Upper lobe of left lung (tissue), 6 donors: ENCODE data around the gene PACS1. TPM values are rescaled to one million over a fixed set of nuclear protein-coding genes. Genes with fewer than 3 reads are reported as not detected.
A peak's percentile ranks its signal among the peaks of the same experiment; 100 is the strongest.
"Not testable (repeated sequence)": the region's sequence is repeated elsewhere in the genome, so short reads cannot be mapped to it uniquely, and the experiment has no call there.

Experiments used
- ATAC-seq, 2 donors: fragments of 200-7000 bp; cut with Tn5 transposase; one replicate each; pipeline ENCODE4 v1.9.1; 2022; ENCODE audit warnings: mild to moderate bottlenecking in 2 of 2, moderate library complexity in 2 of 2; ENCODE audit not compliant: low FRiP score in 2 of 2
- DNase-seq, 2 donors: peaks; one replicate each; pipeline ENCODE4 v3.0.0-alpha.2; 2019 to 2020
- H3K27ac ChIP-seq, 4 donors: fragments of 200-600 bp; sonication (generic); one replicate each; pipeline ENCODE4 v1.5.1; 2016 to 2019
- H3K27me3 ChIP-seq, 4 donors: fragments of 200-600 bp; sonication (generic); one replicate each; pipeline ENCODE4 v1.5.1; 2017 to 2019
- H3K36me3 ChIP-seq, 4 donors: fragments of 200-600 bp; sonication (generic); one replicate each; pipeline ENCODE4 v1.5.1; 2016 to 2019
- H3K4me1 ChIP-seq, 4 donors: fragments of 200-600 bp; sonication (generic); one replicate each; pipeline ENCODE4 v1.5.1; 2018 to 2019
- H3K4me3 ChIP-seq, 4 donors: fragments of 200-600 bp; sonication (generic); one replicate each; pipeline ENCODE4 v1.5.1; 2017 to 2019; ENCODE audit warnings: mild to moderate bottlenecking in 2 of 4, moderate library complexity in 1 of 4
- H3K9me3 ChIP-seq, 4 donors: fragments of 200-600 bp; sonication (generic); one replicate each; pipeline ENCODE4 v1.5.1; 2018 to 2019
- CTCF ChIP-seq, 6 experiments: fragments of 450-650 bp in 4 of 6; fragments of 200-600 bp in 2 of 6; sonication (generic) in 2 of 6; IDR thresholded peaks; one replicate each; pipeline ENCODE4 v1.5.1; 2016 to 2019; ENCODE audit warnings: antibody characterized with exemption in 6 of 6
- EP300 ChIP-seq, 4 donors: sonication (generic); formaldehyde crosslinking; IDR thresholded peaks; one replicate each; pipeline ENCODE4 v1.5.1; 2017; ENCODE audit warnings: antibody characterized with exemption in 4 of 4, control low read depth in 2 of 4
- POLR2A ChIP-seq, 4 donors: fragments of 450-650 bp; IDR thresholded peaks; one replicate each; pipeline ENCODE4 v1.5.1; 2016 to 2017; ENCODE audit warnings: antibody characterized with exemption in 4 of 4, mild to moderate bottlenecking in 2 of 4
- POLR2AphosphoS5 ChIP-seq, 2 donors: sonication (generic); formaldehyde crosslinking; IDR thresholded peaks; one replicate each; pipeline ENCODE4 v1.5.1; 2017; ENCODE audit warnings: antibody characterized with exemption in 2 of 2
- WGBS, 2 donors: methylation state at CpG; one replicate each; pipeline ENCODE4 v1.1.5; 2017 to 2018; 5-methylcytosine and 5-hydroxymethylcytosine counted together
- total RNA-seq, 6 donors: library from RNA; depleted of rRNA in 4 of 6; stranded (reverse); fragments of >200 nt in 4 of 6; gene quantifications; one replicate each; pipeline versions ENCODE4 v1.1.0 to v1.2.1, GENCODE V29; 2016 to 2021
- donor health status: DM: no; HTN: no; CAD: no; lungs with moderate emphysema.
- donor health status: DM: no; HTN: yes; CAD: no; lungs with severe emphysema.

Gene PACS1
- total RNA-seq, 6 donors from 2014 or later, result 39.8 to 123 (median 51.1) TPM

- H3K9me3 ChIP-seq, result no peaks in the 10 kb centered on the region
- H3K36me3 ChIP-seq, result no peaks in the 10 kb centered on the region
- 88 to 93% methylated on average over 9 of the region's 9 CpGs for WGBS, 2 donors
- TF ChIP-seq CTCF (IDR thresholded peaks at IDR 0.05) (no peak), POLR2A (IDR thresholded peaks at IDR 0.05) (no peak), EP300 (IDR thresholded peaks at IDR 0.05) (no peak)
- H3K4me1 ChIP-seq, result peaks cover 19 to 25% (median 23%) of the 10 kb centered on the region in 4 donors
- no peaks in the 10 kb centered on the region for H3K27me3 ChIP-seq
- ATAC-seq, result no peak
- no peak for DNase-seq
- H3K4me3 ChIP-seq, result no peak overlapping the region
- H3K27ac ChIP-seq, result no peak overlapping the region
Observed at GRCh38 chr11:66087148-66087908, 17.3 kb downstream of the PACS1 start.

GRCh38 chr11:66089067-66089466, 19.0 kb downstream of the PACS1 start:
- TF ChIP-seq CTCF (IDR thresholded peaks at IDR 0.05), result no peak
- no peak for TF ChIP-seq EP300 (IDR thresholded peaks at IDR 0.05)
- no peak for TF ChIP-seq POLR2AphosphoS5 (IDR thresholded peaks at IDR 0.05)
- TF ChIP-seq POLR2A (IDR thresholded peaks at IDR 0.05), result no peak
- 84 to 91% methylated on average over 3 of the region's 3 CpGs for WGBS, 2 donors
- Histone ChIP-seq H3K27ac (no peak overlapping the region), H3K36me3 (no peaks in the 10 kb centered on the region), H3K4me3 (no peak overlapping the region), H3K27me3 (no peaks in the 10 kb centered on the region), H3K4me1 (peaks cover 3 to 7% (median 5%) of the 10 kb centered on the region in 4 donors), H3K9me3 (no peaks in the 10 kb centered on the region)
- DNase-seq (no peak), ATAC-seq (no peak)

- Histone ChIP-seq H3K27ac (no peak overlapping the region), H3K36me3 (no peaks in the 10 kb centered on the region), H3K9me3 (no peaks in the 10 kb centered on the region), H3K27me3 (no peaks in the 10 kb centered on the region), H3K4me1 (no peaks in the 10 kb centered on the region), H3K4me3 (no peak overlapping the region)
- no peak for DNase-seq
- TF ChIP-seq POLR2A (IDR thresholded peaks at IDR 0.05) (no peak), EP300 (IDR thresholded peaks at IDR 0.05) (no peak), CTCF (IDR thresholded peaks at IDR 0.05) (no peak), POLR2AphosphoS5 (IDR thresholded peaks at IDR 0.05) (no peak)
- 90 to 98% methylated on average over 4 of the region's 4 CpGs for WGBS, 2 donors
- no peak for ATAC-seq
Observed at GRCh38 chr11:66090288-66090687, 20.2 kb downstream of the PACS1 start.

GRCh38 chr11:66092125-66092524, 22.1 kb downstream of the PACS1 start:
- H3K27me3 ChIP-seq, DNase-seq, ATAC-seq, H3K27ac ChIP-seq, H3K9me3 ChIP-seq, H3K36me3 ChIP-seq, H3K4me1 ChIP-seq, H3K4me3 ChIP-seq: not testable (repeated sequence)
- 89 to 91% methylated on average over 2 of the region's 2 CpGs for WGBS, 2 donors

- WGBS, 2 donors, result 64 to 95% methylated on average over 8 to 10 of the region's 10 CpGs
- Histone ChIP-seq H3K27ac (peak overlapping the region in 1 of 4 donors; percentile 59), H3K4me1 (peaks cover 18 to 28% (median 23%) of the 10 kb centered on the region in 4 donors)
- not testable (repeated sequence) for H3K27me3 ChIP-seq, H3K9me3 ChIP-seq, DNase-seq, ATAC-seq, H3K4me3 ChIP-seq, H3K36me3 ChIP-seq
Observed at GRCh38 chr11:66099746-66100145, 29.7 kb downstream of the PACS1 start.
